Suprapubic skin (tissue), 4 donors: ENCODE data around the gene PPM1H. TPM values are rescaled to one million over a fixed set of nuclear protein-coding genes. Genes with fewer than 3 reads are reported as not detected.

Experiments used
- DNase-seq, 2 donors: peaks; one replicate each; pipeline ENCODE4 v3.0.0-alpha.2; 2019; ENCODE audit warnings: low spot score in 2 of 2
- H3K27ac ChIP-seq: fragments of 200-600 bp; sonication (generic); one replicate; pipeline ENCODE4 v1.5.1; 2019
- H3K27me3 ChIP-seq: fragments of 200-600 bp; sonication (generic); one replicate; pipeline ENCODE4 v1.5.1; 2019
- H3K36me3 ChIP-seq: fragments of 200-600 bp; sonication (generic); one replicate; pipeline ENCODE4 v1.5.1; 2019
- H3K4me1 ChIP-seq: fragments of 200-600 bp; sonication (generic); one replicate; pipeline ENCODE4 v1.5.1; 2019
- H3K4me3 ChIP-seq: fragments of 200-600 bp; sonication (generic); one replicate; pipeline ENCODE4 v1.5.1; 2019; ENCODE audit warnings: mild to moderate bottlenecking
- H3K9me3 ChIP-seq: fragments of 200-600 bp; sonication (generic); one replicate; pipeline ENCODE4 v1.5.1; 2019
- CTCF ChIP-seq, 2 donors: fragments of 200-600 bp in 1 of 2; fragments of 450-650 bp in 1 of 2; sonication (generic) in 1 of 2; IDR thresholded peaks; one replicate each; pipeline ENCODE4 v1.5.1; 2016 to 2019; ENCODE audit warnings: antibody characterized with exemption in 2 of 2, mild to moderate bottlenecking in 1 of 2, moderate library complexity in 1 of 2
- EP300 ChIP-seq: sonication (generic); formaldehyde crosslinking; IDR thresholded peaks from one replicate; pipeline ENCODE4 v1.6.1; 2017; ENCODE audit warnings: antibody characterized with exemption
- POLR2A ChIP-seq, 2 donors: fragments of 450-650 bp; IDR thresholded peaks; one replicate each; pipeline ENCODE4 v1.6.1; 2017; ENCODE audit warnings: antibody characterized with exemption in 2 of 2, mild to moderate bottlenecking in 2 of 2, moderate library complexity in 2 of 2
- POLR2AphosphoS5 ChIP-seq, 3 donors: sonication (generic); formaldehyde crosslinking; IDR thresholded peaks; one replicate each; pipeline ENCODE4 v1.6.1; 2017; ENCODE audit warnings: antibody characterized with exemption in 3 of 3
- WGBS: methylation state at CpG from one replicate; pipeline ENCODE4 v1.1.5; 2018; 5-methylcytosine and 5-hydroxymethylcytosine counted together
- total RNA-seq, 4 donors: library from RNA; depleted of rRNA; stranded (reverse); fragments of >200 nt; gene quantifications; one replicate each; pipeline ENCODE4 v1.1.0, GENCODE V29; 2016

Gene PPM1H
- total RNA-seq, 4 donors from 2014 or later, result 2.3 to 8.1 (median 4.9) TPM

GRCh38 chr12:62915204-62915529, 19.8 kb downstream of the PPM1H start:
- no peak for TF ChIP-seq EP300
- TF ChIP-seq POLR2AphosphoS5 (IDR thresholded peaks at IDR 0.05), result no peak
- TF ChIP-seq CTCF (IDR thresholded peaks at IDR 0.05), result no peak
- TF ChIP-seq POLR2A (IDR thresholded peaks at IDR 0.05), result no peak
- no peak overlapping the region for H3K27ac ChIP-seq

DNA sequence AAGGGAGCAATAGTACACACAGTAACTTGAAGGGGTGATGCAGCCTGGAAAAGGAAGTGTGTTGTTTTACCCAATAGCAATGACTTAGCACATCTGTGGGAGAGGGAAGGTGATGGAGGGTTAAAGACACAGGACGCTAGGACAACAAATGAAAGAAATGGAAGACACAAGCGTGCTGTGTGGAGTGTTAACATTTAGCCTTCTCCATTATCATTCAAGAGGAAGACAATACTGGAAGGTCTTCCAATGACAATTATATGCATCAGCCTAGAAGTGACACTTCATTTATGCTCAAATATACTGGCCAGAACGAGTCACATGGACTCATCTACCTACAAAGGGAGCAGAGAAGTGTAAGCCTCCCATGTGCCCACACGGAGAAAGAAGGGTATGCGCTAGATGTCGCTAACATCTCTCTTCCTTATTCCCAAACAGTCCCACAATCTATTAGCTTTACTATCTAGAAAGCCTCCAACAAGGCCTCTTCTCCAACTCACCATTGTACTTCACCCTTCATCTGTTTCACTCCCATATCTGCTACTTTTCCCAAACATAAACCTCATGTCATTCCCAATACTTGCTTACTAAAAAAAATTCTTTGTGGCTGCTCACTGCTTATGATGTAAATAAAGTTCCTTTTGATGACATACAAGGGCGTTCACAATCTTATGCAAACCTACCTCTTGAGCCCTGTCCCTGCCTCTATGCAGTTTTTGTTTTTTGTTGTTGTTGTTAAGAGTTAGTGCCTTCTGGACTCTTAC, 20.3 kb downstream of the PPM1H start:
- H3K36me3 ChIP-seq, result no peaks in the 10 kb centered on the region
- H3K27me3 ChIP-seq, result no peaks in the 10 kb centered on the region
- DNase-seq, result no peak
- no peak overlapping the region for H3K27ac ChIP-seq
- H3K4me3 ChIP-seq, result no peak overlapping the region
- 85% methylated on average over 7 of the region's 7 CpGs for WGBS
- H3K9me3 ChIP-seq, result no peaks in the 10 kb centered on the region
- no peaks in the 10 kb centered on the region for H3K4me1 ChIP-seq
- TF ChIP-seq POLR2AphosphoS5 (IDR thresholded peaks at IDR 0.05) (no peak), EP300 (no peak), CTCF (IDR thresholded peaks at IDR 0.05) (no peak), POLR2A (IDR thresholded peaks at IDR 0.05) (no peak)

More at GRCh38 chr12:62915204-62915529, 19.8 kb downstream of the PPM1H start:
- Histone ChIP-seq H3K9me3 (no peaks in the 10 kb centered on the region), H3K4me1 (no peaks in the 10 kb centered on the region), H3K4me3 (no peak overlapping the region), H3K27me3 (no peaks in the 10 kb centered on the region), H3K36me3 (no peaks in the 10 kb centered on the region)
- DNase-seq, result no peak
- WGBS, result 79% methylated on average over 6 of the region's 6 CpGs

DNA sequence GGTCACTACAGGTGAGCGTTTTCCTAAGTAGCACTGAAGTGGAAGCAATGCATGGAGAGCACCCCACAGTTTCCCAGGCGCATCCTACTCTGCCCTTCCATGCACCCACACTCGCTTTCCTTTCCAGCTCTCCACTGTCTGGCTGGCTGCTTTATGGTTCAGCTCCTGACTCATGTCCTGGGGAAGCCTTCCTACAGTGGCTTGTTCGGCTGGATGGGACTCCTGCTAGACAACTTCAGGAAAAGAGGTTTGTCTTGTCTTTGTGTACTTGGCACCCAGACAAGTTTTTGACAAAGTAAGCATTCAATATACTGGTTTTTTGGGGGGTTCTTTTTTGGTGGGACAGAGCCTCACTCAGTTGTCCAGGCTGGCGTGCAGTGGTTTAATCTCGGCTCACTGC, 21.6 kb downstream of the PPM1H start:
- no peaks in the 10 kb centered on the region for H3K36me3 ChIP-seq
- H3K27me3 ChIP-seq, result no peaks in the 10 kb centered on the region
- TF ChIP-seq POLR2A (IDR thresholded peaks at IDR 0.05), result no peak
- TF ChIP-seq EP300, result no peak
- no peak for TF ChIP-seq POLR2AphosphoS5 (IDR thresholded peaks at IDR 0.05)
- no peak for TF ChIP-seq CTCF (IDR thresholded peaks at IDR 0.05)
- no peak overlapping the region for H3K4me3 ChIP-seq
- no peak overlapping the region for H3K27ac ChIP-seq
- DNase-seq, result no peak
- WGBS, result 86% methylated on average over 6 of the region's 6 CpGs
- no peaks in the 10 kb centered on the region for H3K9me3 ChIP-seq
- no peaks in the 10 kb centered on the region for H3K4me1 ChIP-seq

DNA sequence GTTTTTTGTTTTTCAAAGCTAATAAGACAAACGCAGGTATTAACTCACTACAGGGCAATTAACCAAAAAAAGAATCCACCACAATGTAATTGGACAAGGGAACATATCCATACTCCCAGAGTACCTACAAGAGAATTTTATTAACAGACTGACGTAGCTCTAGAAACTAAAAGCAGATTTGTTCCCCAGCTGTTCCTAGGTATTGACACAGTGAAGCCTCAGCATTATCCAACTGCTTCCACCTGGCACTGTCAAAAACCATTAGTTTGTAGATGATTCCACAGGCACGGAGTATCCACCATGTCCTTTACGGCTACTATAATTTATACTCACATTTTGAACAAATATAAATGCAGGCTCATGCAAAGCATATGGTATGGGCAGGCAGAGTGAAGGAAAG, 22.3 kb downstream of the PPM1H start:
- Histone ChIP-seq H3K9me3 (no peaks in the 10 kb centered on the region), H3K27me3 (no peaks in the 10 kb centered on the region), H3K4me1 (no peaks in the 10 kb centered on the region), H3K27ac (no peak overlapping the region), H3K4me3 (no peak overlapping the region), H3K36me3 (no peaks in the 10 kb centered on the region)
- WGBS, result 72% methylated on average over 4 of the region's 4 CpGs
- TF ChIP-seq POLR2A (IDR thresholded peaks at IDR 0.05) (no peak), EP300 (no peak), CTCF (IDR thresholded peaks at IDR 0.05) (no peak), POLR2AphosphoS5 (IDR thresholded peaks at IDR 0.05) (no peak)
- no peak for DNase-seq

DNA sequence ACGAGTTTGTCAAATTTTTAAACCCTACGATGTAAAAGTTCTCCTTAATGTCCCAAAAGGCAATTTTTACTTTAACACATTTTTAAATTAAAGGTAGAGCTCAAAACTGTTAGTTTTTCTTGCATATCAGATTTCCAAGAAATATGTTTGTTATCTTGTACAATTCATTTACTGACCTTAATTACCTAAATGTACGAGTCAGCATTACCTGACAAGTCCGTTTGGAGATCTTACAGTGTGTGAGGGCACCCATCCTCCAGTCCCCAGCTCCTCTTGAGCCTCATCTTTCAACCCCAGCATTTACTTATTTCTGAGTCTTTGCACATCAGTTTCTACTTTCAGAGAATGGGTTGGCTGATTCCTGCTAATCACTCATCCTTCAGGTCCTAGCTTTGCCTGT, 23.7 kb downstream of the PPM1H start:
- no peaks in the 10 kb centered on the region for H3K27me3 ChIP-seq
- H3K36me3 ChIP-seq, result no peaks in the 10 kb centered on the region
- 86% methylated on average over 4 of the region's 4 CpGs for WGBS
- no peak for TF ChIP-seq EP300
- no peak overlapping the region for H3K4me3 ChIP-seq
- H3K27ac ChIP-seq, result no peak overlapping the region
- H3K9me3 ChIP-seq, result no peaks in the 10 kb centered on the region
- H3K4me1 ChIP-seq, result no peaks in the 10 kb centered on the region
- no peak for DNase-seq
